Stimulated activated naive CD4-positive, alpha-beta T cell treated with Interleukin-2 at 50 U/mL for 16 hours (primary cell): ENCODE measurements around the gene UBAC2.

ENCODE experiments used
- DNase-seq: peaks from one replicate; lab custom pipeline; 2025; lab: John Stamatoyannopoulos, UW

Gene UBAC2, protein sequence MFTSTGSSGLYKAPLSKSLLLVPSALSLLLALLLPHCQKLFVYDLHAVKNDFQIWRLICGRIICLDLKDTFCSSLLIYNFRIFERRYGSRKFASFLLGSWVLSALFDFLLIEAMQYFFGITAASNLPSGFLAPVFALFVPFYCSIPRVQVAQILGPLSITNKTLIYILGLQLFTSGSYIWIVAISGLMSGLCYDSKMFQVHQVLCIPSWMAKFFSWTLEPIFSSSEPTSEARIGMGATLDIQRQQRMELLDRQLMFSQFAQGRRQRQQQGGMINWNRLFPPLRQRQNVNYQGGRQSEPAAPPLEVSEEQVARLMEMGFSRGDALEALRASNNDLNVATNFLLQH

DNA sequence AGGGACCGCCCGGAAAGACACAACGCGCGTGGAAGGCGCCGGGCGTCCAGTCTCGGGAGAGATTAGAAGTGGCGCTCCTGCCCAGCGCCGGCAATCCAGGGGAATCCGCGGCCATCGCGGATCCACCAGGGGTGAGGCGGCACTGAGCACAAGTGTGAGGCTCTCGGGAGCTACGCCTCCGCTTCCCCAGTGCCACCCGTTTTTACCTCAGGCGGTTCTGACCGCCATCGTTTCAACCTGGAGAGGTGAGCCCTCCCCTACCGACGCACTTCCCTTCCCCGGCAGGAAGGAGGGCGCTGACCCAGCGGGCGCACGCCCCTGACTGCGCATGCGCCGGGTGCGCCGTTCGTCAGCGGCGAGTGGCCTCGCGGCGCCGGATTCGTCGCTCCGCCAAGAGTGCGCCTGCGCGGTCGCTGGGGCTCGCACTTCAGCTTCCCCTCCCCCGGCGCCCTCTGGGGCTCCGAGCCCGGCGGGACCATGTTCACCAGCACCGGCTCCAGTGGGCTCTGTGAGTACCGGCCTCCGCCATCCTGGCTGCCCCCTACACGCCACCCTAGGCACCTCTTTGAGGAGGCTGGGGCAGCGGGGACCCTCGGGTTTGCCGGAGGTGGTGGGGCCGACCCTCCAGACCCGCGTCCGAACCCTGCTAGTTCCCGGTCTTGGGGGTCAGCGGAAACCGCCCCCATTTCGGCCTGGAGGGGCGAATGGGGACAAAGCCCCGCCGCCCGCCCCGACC lies at the start of gene UBAC2:
TSS of gene UBAC2 (plus strand) at position 423 of the 736 bp plus-strand sequence. CDS start at position 478, 55 bp downstream.
- peak; percentile 94 for DNase-seq

DNA sequence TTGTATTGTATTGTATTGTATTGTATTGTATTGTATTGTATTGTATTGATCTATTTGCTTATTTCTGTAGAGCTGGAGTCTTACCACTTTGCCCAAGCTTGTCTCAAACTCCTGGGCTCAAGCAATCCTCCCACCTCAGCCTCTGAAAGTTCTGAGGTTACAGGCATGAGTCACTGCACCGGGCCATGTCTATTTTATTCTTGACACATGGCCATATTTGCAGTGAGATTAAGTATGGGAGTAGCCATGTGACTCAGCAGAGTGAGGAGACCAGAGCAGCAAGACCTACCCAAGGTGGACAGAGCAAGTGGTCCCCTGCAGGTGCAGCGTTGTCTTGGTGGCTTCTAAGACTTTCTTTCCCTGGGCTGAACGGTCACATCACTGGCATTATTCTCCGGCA lies 49.1 kb upstream of the UBAC2 start:
- no peak for DNase-seq

DNA sequence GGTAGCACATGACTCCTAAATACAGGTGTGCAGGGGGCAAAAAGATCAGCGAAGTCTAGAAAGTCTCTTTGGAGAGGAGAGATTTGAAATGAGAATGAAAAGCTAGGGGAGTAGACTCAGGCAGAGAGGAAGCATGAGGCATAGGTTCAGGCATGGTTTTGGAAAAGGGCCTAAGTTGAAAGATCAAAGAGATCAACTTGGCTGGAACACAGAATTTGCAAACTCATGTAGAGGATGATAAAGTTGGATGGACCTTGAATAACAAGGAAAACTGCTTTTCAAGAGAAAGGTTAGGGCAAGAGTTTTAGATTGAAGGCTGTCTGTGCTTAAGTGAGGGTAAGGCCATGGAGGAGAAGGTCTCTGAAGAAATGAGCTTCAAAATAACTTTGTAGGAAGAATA lies 47.4 kb upstream of the UBAC2 start:
- DNase-seq, result no peak

DNA sequence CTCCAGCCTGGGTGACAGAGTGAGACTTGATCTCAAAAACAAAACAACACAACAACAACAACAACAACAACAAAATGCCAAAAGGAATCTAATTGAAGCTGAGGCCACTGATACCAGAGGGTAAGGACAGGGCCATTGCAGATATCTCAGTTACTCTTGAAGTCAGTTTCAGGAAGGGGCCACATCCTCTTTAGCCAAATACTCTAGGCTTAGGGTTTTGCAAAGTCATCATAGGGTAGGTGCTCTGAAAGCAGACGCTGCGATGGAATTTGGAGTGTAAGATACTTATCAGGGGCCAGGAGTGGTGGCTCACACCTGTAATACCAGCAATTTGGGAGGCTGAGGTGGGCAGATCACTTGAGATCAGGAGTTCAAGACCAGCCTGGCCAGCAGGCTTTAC lies 46.6 kb upstream of the UBAC2 start:
- DNase-seq, result no peak

DNA sequence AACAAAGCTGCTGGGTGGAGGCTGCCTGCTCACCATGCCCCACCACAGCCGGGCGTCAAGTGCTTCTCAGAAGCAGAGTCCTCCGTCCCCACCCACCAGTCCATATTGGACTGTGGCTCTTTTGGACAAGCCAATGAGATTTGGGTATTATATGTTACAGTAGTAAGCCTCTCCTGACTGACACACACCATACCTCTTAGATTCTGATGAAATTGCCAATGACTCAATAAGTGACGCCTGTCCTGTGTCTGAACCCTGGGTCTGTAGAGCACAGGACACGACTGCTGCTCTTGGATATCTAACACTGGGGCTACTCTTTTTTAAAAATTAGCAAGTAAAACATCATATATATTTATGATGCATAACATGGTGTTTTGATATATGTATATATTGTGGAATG lies 44.8 kb upstream of the UBAC2 start:
- no peak for DNase-seq

DNA sequence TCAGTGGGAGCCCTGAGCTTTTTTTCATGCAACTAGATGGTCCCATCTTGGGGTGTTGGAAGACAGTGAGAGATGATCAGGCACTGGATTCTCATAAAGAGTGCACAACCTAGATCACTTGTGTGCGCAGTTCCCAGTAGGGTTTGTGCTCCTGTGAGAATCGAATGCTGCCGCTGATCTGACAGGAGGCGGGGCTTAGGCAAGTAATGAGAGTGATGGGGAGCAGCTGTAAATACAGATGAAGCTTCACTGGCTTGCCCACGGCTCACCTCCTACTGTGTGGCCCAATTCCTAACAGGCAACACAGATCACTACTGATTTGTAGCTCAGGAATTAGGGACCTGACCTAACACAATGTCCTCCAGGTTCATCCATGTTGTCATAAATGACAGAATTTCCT lies 43.6 kb upstream of the UBAC2 start:
- DNase-seq, result no peak

DNA sequence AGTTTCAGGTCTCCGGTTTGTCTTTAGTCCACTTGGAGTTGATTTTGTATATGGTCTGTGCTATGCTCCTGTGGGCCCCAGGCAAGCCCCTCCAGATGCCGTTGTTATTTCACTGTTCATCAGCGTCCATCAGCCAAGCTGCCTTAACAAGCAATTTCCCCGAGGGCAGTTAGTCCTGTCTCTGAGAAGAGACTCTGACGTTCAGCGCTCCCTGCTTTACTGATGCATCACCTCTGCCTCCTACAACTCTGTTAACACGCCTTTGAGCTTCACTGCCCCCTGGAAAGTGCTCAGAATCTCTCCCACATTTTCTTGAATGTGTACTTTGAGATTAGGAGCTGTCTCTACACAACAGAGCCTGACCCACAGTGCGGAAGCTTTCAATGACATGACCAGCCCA lies 41.8 kb upstream of the UBAC2 start:
- DNase-seq, result no peak

DNA sequence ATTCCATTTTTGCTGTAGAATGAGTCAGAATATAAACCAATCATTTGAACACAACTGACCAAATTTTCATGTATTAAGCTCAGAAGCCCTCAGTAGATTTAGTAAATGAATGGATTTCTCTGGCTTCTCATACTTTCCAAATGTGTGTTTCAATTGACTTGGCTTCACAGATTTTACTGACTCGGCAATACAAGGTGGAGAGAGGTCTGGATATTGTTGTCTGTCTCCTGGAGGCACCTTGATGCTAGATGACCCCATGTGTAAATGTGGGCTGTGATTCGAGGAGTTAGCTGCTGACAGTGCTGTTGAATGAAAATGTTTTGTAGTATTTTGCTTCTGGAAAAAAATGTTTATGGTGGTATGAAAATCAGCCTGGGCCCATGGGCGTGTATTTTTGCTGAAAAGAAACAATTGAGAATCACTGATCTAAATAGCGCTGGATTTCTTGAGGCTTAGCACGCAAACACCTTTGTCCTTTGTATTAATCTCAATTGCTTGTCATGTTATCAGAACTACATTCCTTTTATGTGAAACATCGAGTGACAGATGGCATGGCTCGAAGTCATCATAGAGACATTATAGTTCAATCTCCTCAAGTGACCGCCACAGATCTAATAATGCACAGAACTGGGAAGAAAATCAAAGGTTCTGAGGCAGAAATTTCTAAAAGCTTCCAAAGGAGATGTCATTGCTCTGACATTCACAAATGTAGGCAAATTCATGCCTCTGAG lies 41.2 kb upstream of the UBAC2 start:
- DNase-seq, result no peak

DNA sequence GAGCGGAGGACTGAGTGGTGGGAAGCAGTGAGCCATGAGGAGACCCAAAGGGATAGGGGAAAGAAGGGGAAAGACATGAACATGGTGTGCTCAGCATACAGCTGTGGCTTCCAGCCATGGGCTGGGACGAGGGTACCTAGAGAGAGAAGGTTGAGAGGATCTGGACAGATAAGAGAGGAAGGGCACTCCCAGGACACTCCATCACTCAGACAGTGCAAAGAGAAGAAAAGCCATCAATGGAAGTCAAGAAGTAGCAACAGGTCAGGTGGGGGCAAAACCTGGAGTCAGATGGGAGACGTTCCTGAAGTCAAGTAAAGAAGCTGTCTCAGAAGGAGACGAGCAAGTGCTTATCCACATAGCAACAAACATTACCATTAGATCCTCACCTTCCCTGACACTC lies 40.2 kb upstream of the UBAC2 start:
- no peak for DNase-seq

DNA sequence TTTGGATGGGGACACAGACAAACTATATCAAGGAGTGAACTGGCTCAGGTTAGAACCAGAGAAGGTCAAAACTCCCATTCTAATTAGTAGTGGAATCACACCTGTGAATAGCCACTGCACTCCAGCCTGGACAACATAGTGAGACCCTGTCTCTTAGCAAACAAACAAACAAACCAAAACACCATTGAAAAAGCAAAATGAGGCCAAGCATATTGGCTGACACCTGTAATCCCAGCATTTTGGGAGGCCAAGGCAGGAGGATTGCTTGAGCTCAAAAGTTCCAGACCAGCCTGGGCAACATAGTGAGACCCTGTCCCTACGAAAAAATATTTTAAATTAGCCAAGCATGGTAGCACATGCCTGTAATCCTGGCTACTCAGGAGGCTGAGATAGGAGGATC lies 39.1 kb upstream of the UBAC2 start:
- DNase-seq, result no peak

DNA sequence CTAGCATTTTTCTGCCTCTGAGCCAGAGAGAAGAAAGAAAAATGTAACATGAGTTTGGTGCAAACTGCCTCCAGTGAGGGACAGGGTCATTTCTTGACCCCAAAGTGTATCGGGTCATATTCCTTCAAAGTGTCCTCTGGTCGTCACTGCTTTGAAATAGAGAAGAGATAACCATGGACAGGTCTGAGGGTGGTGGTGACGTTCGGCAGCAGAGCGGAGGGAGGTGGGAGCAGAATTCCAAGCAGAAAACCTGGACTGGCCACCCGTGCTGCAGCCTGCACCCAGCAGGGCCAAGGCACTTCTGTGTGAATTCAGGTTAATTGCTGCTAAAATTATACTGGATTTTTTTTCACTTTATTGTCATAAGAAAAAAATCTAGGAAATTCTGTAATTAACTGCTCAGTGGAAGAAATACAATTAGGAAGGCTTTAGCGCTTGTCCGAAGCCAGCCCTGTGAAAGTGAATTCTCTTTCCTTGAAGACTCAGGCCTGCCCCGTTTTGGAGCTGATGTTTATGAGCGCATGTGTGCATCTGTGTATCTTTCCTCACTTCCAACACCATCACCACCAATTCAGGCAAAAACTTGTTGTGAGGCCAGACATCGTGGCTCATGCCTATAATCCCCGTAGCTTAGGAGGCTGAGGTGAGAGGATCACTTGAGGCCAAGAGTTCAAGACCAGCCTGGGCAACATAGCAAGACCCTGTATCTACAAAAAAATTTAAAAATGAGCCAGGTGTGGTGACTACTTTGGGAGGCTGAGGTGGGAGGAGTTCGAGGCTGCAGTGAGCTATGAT lies 37.9 kb upstream of the UBAC2 start:
- DNase-seq, result no peak

DNA sequence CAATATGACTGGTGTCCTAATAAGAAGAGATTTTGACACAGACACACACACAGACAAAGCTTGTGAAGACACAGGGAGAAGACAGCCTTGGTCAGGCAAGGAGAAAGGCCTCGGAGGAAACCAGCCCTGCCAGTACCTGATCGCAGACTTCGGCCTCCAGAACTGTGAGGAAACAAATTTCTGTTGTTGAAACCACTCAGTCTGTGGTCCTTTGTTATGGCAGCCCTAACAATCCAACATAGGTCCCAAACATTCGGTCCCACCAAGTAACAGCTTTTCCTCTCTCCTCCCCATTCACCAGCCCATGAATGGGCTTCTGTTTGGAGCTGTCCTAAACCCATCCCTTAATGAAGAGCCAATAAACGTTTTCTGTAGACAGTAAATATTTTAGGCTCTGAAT lies 36.4 kb upstream of the UBAC2 start:
- DNase-seq, result no peak

DNA sequence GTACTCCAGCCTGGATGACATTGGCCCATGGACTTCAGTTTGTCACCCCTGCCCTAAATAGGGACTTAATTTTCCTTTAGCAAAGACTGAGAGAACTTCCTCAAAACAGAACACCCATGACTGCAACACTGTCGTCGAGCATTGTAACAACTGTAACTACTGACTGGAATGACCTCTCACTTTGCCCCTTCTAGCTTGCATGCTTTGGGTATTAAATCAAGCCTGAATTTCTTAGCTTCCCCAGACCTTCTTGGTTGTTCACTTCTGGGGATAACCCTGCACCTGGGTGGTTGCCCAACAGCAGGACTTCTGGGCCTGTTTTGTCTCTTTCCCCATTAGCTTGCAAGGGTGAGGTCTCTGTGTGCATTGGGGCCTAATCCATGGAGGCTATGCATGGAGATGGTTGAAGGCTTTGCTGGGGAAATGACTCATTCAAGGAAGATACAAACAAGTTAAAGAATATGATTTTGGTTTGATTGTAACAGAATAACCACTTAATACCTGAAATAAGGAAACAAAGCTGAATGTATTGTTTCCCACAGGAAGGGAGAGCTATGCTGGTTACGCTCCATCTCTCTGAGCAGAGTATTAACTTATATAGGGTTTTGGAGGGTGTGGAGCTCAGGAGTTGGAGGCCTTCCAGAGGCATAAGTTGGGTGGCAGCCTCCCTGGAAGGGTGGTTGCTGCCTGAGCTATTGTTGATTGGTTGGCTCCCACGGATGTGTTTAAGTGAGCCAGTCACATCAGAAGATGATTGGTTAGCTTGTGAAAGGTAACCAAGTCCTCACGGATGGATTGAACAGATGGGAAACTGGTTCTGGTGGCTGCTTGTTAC lies 34.7 kb upstream of the UBAC2 start:
- no peak for DNase-seq

DNA sequence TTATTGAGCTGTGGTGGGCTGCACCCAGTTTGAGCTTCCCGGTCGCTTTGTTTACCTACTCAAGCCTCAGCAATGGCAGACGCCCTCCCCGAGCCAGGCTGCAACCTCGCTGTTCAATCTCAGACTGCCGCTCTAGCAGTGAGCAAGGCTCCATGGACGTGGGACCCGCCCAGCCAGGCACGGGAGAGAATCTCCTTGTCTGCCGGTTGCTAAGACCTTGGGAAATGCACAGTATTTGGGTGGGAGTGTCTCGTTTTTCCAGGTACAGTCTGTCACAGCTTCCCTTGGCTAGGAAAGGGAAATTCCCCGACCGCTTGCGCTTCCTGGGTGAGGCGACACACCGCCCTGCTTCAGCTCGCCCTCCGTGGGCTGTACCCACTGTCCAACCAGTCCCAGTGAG lies 27.7 kb upstream of the UBAC2 start:
- DNase-seq, result no peak

DNA sequence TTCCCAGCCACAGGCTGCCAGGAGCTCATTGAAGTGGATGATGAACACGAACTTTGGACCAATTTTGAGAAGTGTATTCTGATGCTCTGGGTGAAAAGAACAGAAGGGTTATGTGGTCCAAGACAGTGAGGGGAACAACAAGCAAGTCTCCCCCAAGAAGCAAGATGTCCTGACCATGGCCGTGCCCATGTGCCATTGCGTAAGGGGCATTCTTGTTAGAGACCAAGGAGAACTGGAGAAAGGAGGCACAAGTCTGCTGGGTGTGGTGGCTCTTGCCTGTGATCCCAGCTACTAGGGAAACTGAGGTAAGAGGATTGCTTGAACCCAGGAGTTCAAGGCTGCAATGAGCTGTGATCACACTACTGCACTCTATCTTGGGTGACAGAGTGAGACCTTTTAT lies 27.0 kb upstream of the UBAC2 start:
- DNase-seq, result no peak

DNA sequence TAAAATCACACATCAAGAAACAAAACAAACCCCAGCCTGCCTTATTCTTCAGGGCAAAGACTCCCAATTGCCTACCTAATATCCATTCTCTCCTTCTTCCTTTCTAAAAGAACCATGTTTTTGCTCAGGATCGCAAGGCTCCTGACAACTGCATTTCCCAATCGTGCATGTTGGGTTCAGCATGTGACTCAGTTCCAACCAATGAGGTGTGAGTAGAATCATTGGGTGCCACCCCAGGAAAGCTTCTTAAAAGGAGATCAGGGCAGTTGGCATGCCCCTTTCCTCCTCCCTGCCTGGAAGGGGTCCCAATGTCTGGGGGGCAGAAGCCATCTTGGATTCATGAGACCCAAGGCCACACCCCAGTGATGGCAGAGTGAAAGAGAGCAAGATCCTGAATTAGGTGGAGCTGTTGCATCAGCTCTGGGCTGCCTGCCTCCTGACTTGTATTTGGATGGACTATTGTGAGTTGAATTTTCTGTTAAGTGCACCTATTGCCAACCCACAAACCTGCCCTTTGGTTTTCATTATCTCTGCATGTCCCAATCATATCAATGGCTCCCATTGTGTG lies 26.0 kb upstream of the UBAC2 start:
- DNase-seq, result no peak

DNA sequence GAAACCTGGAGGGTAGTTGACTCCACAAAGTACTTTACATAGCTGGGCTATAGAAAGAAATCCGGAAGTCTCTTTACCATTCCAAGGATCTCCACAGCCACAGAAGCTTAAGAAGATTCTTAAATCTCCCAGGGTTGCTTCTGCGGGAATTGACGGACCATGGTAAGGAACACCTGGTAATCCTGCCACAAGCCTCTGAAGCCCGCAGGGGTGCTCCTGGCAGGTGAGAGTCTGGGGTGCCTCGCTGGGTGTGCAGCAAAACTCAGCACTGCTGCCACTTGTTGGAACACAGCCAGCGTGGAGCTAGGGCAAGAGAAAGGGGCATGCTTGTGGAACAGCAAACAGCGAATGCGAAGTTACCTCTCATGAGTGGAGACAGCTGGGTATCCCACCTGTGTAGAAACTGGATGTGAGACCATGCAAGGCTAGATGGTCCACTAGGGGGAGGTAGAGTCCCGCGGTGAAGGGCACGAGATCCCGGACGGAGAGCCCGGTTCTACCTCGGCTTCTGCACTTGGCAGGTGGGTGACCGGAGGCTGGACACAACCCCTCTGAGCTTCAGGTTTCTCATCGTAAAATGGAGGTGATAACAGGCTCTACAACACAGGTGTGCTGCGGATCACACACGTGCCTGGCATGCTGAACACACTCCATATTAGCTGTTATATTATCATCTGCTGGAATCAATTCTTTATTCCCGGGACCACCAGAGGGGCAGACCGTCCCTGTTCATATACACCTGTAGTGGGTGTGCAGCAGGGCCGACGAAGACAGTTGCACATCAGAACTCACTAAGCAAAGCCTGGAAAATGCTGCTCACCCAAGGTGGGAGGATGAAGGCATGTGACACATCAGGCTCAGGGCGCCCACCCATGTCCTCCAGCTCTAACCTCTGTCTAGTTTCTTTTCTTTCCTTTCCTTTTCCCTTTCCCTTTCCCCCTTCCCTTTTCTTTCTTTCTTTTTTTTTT lies 24.1 kb upstream of the UBAC2 start:
- DNase-seq, result peak; percentile 72

DNA sequence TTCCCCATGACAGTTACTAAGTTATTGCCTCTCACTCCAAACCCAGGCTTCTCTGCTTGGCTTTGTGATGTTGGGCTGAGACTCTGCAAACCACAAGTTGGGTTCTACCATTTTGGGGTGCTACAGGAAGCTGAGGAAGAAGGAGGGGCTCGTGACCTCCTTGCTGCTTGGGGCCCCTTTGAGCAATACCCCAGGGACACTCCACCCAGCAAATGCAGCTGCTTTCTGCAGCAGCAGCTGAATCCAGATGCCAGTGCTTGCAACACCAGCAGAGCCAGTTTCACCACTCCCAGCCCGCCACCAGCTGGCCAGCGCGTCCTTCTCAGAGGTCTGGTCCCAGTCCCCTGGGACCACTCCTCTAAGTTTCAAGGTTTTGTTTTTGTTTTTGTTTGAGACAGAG lies 22.0 kb upstream of the UBAC2 start:
- DNase-seq, result no peak

DNA sequence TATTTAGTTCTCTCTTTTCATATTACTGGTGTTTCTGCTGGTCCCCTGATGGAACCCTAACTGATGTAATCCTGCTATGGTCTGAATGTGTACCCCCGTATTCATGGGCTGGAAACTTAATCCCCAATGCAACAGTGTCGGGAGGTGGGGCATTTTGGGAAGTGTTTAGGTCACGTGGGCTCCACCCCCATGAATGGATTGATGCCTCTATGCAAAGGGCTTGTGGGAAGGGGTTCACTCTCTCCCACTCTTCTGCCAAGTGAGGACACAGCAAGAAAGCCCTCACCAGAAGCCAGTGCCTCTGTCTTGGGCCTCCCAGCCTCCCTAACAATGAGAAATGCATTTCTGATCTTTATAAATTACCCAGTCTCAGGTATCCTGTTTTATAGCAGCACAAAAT lies 21.2 kb upstream of the UBAC2 start:
- no peak for DNase-seq

DNA sequence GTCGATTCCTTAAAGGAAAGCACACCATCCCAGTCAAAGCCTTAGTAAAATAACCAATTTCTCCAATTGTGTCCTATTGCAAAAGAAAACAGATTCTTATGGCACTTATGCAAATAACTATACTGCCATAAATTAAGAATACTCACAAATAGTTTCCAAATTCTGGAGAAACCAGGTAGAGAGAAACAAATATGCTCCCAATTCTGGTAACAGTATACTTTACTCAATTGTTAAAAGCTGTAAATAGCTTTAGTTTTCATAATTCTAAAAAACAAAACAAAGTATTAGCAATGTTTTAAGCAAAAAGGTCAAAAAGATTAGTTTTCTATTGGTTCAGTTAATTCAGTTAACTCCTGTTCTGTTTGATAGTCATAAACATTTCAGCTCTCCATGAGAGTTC lies 18.2 kb upstream of the UBAC2 start:
- no peak for DNase-seq
